HEK293 (cell line): ENCODE results near the gene THBD.

ENCODE experiments used
- CTCF ChIA-PET: fragments of 350-600 bp; formaldehyde crosslinking; extraction: SDS; loops from one replicate; lab custom pipeline; 2021; ENCODE audit warnings: antibody characterized with exemption; lab: Yijun Ruan, JAX
- POLR2A ChIA-PET: fragments of 300-600 bp; formaldehyde crosslinking; extraction: SDS; loops from one replicate; lab custom pipeline; 2020; ENCODE audit warnings: antibody characterized with exemption, inconsistent platforms; lab: Yijun Ruan, JAX
- H3K27ac ChIP-seq: fragments of 200-500 bp; sonication (Bioruptor generic); 2 replicates; pipeline ENCODE4 v1.5.1; 2014; ENCODE audit warnings: low read depth, low read length, control low read depth, inconsistent platforms; ENCODE audit errors: extremely low read depth
- H3K36me3 ChIP-seq, 2 experiments: fragments of 200-500 bp in 1 of 2; sonication (Bioruptor generic) in 1 of 2; 1 replicate in 1 of 2; 2 replicates in 1 of 2; pipeline ENCODE4 v1.5.1; 2014 to 2017; ENCODE audit warnings: inconsistent platforms in 2 of 2, low read length in 2 of 2; ENCODE audit not compliant: control insufficient read depth in 2 of 2, insufficient read depth in 1 of 2
- H3K4me1 ChIP-seq: fragments of 200-500 bp; sonication (Bioruptor generic); 2 replicates; pipeline ENCODE4 v1.5.1; 2014; ENCODE audit warnings: mild to moderate bottlenecking, low read length, inconsistent platforms; ENCODE audit not compliant: control insufficient read depth, insufficient read depth
- H3K4me3 ChIP-seq: 2 replicates; pipeline ENCODE4 v1.5.1; 2011; ENCODE audit warnings: low read depth, mild to moderate bottlenecking, control low read depth, low read length, moderate library complexity
- H3K9me3 ChIP-seq: fragments of 200-500 bp; sonication (Bioruptor generic); 2 replicates; pipeline ENCODE4 v1.5.1; 2014; ENCODE audit warnings: low read depth, low read length, inconsistent platforms; ENCODE audit not compliant: control insufficient read depth, insufficient read depth
- AEBP2 ChIP-seq: fragments of 450-650 bp; formaldehyde crosslinking; IDR thresholded peaks from 2 replicates; pipeline ENCODE4 v1.5.1; 2016; ENCODE audit warnings: missing biosample characterization, missing genetic modification characterization, borderline replicate concordance
- BCL11A ChIP-seq: fragments of 450-650 bp; formaldehyde crosslinking; IDR thresholded peaks from 2 replicates; pipeline ENCODE4 v1.5.1; 2016; ENCODE audit warnings: low read depth, missing biosample characterization, missing genetic modification characterization
- HIC1 ChIP-seq: fragments of 450-650 bp; formaldehyde crosslinking; IDR thresholded peaks from 2 replicates; pipeline ENCODE4 v1.5.1; 2016; ENCODE audit warnings: missing biosample characterization, missing genetic modification characterization
- HOXC10 ChIP-seq: sonication (generic); formaldehyde crosslinking; IDR thresholded peaks from 2 replicates; pipeline ENCODE4 v1.8.1; 2023; ENCODE audit warnings: mild to moderate bottlenecking, missing genetic modification reagents
- MYNN ChIP-seq: fragments of 450-650 bp; formaldehyde crosslinking; IDR thresholded peaks from 2 replicates; pipeline ENCODE4 v1.5.1; 2016; ENCODE audit warnings: missing biosample characterization, missing genetic modification characterization, borderline replicate concordance
- SP2 ChIP-seq: fragments of 450-650 bp; formaldehyde crosslinking; IDR thresholded peaks from 2 replicates; pipeline ENCODE4 v1.5.1; 2016; ENCODE audit warnings: missing biosample characterization, missing genetic modification characterization
- ZBTB20 ChIP-seq: fragments of 450-650 bp; formaldehyde crosslinking; IDR thresholded peaks from 2 replicates; pipeline ENCODE4 v1.5.1; 2016; ENCODE audit warnings: missing biosample characterization, missing genetic modification characterization
- ZFP3 ChIP-seq: fragments of 450-650 bp; formaldehyde crosslinking; IDR thresholded peaks from 2 replicates; pipeline ENCODE4 v1.5.1; 2016; ENCODE audit warnings: low read depth, missing biosample characterization, missing genetic modification characterization
- ZNF112 ChIP-seq: fragments of 450-650 bp; formaldehyde crosslinking; IDR thresholded peaks from 2 replicates; pipeline ENCODE4 v1.5.0; 2017; ENCODE audit warnings: missing biosample characterization, missing genetic modification characterization
- ZNF140 ChIP-seq: fragments of 450-650 bp; formaldehyde crosslinking; IDR thresholded peaks from 2 replicates; pipeline ENCODE4 v1.5.1; 2016; ENCODE audit warnings: missing biosample characterization, missing genetic modification characterization
- ZNF157 ChIP-seq: fragments of 450-650 bp; formaldehyde crosslinking; IDR thresholded peaks from 2 replicates; pipeline ENCODE4 v1.5.1; 2016; ENCODE audit warnings: missing biosample characterization, missing genetic modification characterization
- ZNF24 ChIP-seq: fragments of 450-650 bp; formaldehyde crosslinking; IDR thresholded peaks from 2 replicates; pipeline ENCODE4 v1.5.1; 2016; ENCODE audit warnings: missing biosample characterization, missing genetic modification characterization
- ZNF280C ChIP-seq: fragments of 450-650 bp; formaldehyde crosslinking; IDR thresholded peaks from 2 replicates; pipeline ENCODE4 v1.5.1; 2016; ENCODE audit warnings: missing biosample characterization, missing genetic modification characterization
- ZNF292 ChIP-seq: fragments of 450-650 bp; formaldehyde crosslinking; IDR thresholded peaks from 2 replicates; pipeline ENCODE4 v1.5.1; 2016; ENCODE audit warnings: low read depth, missing biosample characterization, missing genetic modification characterization, borderline replicate concordance
- ZNF366 ChIP-seq: fragments of 450-650 bp; formaldehyde crosslinking; conservative IDR thresholded peaks from 2 replicates; pipeline ENCODE4 v1.5.1; 2016; ENCODE audit warnings: missing biosample characterization, missing genetic modification characterization
- ZNF530 ChIP-seq: fragments of 450-650 bp; formaldehyde crosslinking; IDR thresholded peaks from 2 replicates; pipeline ENCODE4 v1.5.1; 2016; ENCODE audit warnings: low read depth, missing biosample characterization, missing genetic modification characterization
- ZNF549 ChIP-seq: fragments of 450-650 bp; IDR thresholded peaks from 2 replicates; pipeline ENCODE4 v1.5.1; 2018; ENCODE audit warnings: missing biosample characterization, missing genetic modification characterization, mild to moderate bottlenecking, inconsistent platforms, moderate library complexity
- ZNF596 ChIP-seq: fragments of 450-650 bp; IDR thresholded peaks from 2 replicates; pipeline ENCODE4 v1.5.0; 2018; ENCODE audit warnings: missing biosample characterization, mild to moderate bottlenecking, missing genetic modification characterization, moderate library complexity
- ZNF664 ChIP-seq: fragments of 450-650 bp; formaldehyde crosslinking; IDR thresholded peaks from 2 replicates; pipeline ENCODE4 v1.5.1; 2016; ENCODE audit warnings: missing biosample characterization, missing genetic modification characterization
- ZNF76 ChIP-seq: fragments of 450-650 bp; formaldehyde crosslinking; IDR thresholded peaks from 2 replicates; pipeline ENCODE4; 2016; ENCODE audit warnings: low read depth, missing biosample characterization, missing genetic modification characterization, borderline replicate concordance
- ZSCAN16 ChIP-seq: fragments of 450-650 bp; formaldehyde crosslinking; IDR thresholded peaks from 2 replicates; pipeline ENCODE4 v1.5.1; 2016; ENCODE audit warnings: missing biosample characterization, missing genetic modification characterization

The THBD gene

GRCh38 chr20:23047738-23048214, 1.7 kb downstream of the THBD start (continued):
- no peak for TF ChIP-seq AEBP2 (tag by site-specific recombination)
- TF ChIP-seq ZNF664 (tag by site-specific recombination) = no peak
- TF ChIP-seq MYNN = no peak
- TF ChIP-seq, all 188 proteins: peak for 0

GRCh38 chr20:23047001-23047737, 2.3 kb downstream of the THBD start:
- POLR2A ChIA-PET = no interaction called here
- no peak overlapping the region for H3K4me3 ChIP-seq
- TF ChIP-seq ZBTB20 (no peak), ZFP3 (tag by site-specific recombination) (no peak), ZNF140 (tag by site-specific recombination) (no peak), ZNF366 (tag by site-specific recombination) (no peak), ZNF280C (no peak), ZNF24 (tag by site-specific recombination) (no peak), ZNF530 (no peak), ZNF76 (tag by site-specific recombination) (no peak), ZNF596 (tag by site-specific recombination) (no peak), ZNF112 (tag by site-specific recombination) (no peak), HIC1 (tag by site-specific recombination) (no peak), SP2 (no peak)
- H3K4me1 ChIP-seq = no peaks in the 10 kb centered on the region
- no peak overlapping the region for H3K27ac ChIP-seq
- no peaks in the 10 kb centered on the region for H3K9me3 ChIP-seq
- CTCF ChIA-PET = interaction anchor here (1.0 kb wide), 1 partner anchor 188 kb away, joined by 3 read pairs; no protein-coding TSS in a partner anchor
- no peaks in the 10 kb centered on the region for H3K36me3 ChIP-seq

- no peaks in the 10 kb centered on the region for H3K4me1 ChIP-seq
- no peak overlapping the region for H3K4me3 ChIP-seq
- TF ChIP-seq ZSCAN16 (tag by site-specific recombination) (no peak), ZNF549 (tag by site-specific recombination) (no peak), ZNF157 (tag by site-specific recombination) (no peak), HOXC10 (no peak), BCL11A (no peak), ZNF292 (tag by site-specific recombination) (no peak)
- no peak overlapping the region for H3K27ac ChIP-seq
- no peaks in the 10 kb centered on the region for H3K36me3 ChIP-seq
- no peaks in the 10 kb centered on the region for H3K9me3 ChIP-seq
- CTCF ChIA-PET = interaction anchor here (0.8 to 1.1 kb wide), 3 partner anchors 71 to 199 kb away, joined by 3 to 4 read pairs (median 3); no protein-coding TSS in a partner anchor
- POLR2A ChIA-PET = no interaction called here
Observed at GRCh38 chr20:23046431-23046830, 3.0 kb downstream of the THBD start.
